A673 (cell line): ENCODE measurements around the gene SMIM17. TPM values are rescaled to one million over a fixed set of nuclear protein-coding genes. Genes with fewer than 3 reads are reported as not detected.
A peak's percentile ranks its signal among the peaks of the same experiment; 100 is the strongest.

Experiments
- BruUV-seq: library from RNA; stranded (reverse); fragments of 400-500 nt; replicated peaks from 2 replicates; lab custom pipeline; 2021; lab: Mats Ljungman, UMichigan
- CTCF ChIA-PET: fragments of 300-600 bp; sonication (Branson Sonifier 250); formaldehyde crosslinking; loops from one replicate; lab custom pipeline; 2022; ENCODE audit warnings: antibody characterized with exemption; lab: Charles Lee
- POLR2A ChIA-PET: fragments of 300-600 bp; sonication (Branson Sonifier 250); formaldehyde crosslinking; loops from one replicate; lab custom pipeline; 2022; ENCODE audit warnings: antibody characterized with exemption; ENCODE audit not compliant: low non-redundant PET; lab: Charles Lee
- DNase-seq: peaks from one replicate; pipeline ENCODE4 v3.0.0-alpha.2; 2015; ENCODE audit warnings: low spot score
- H3K27ac ChIP-seq: fragments of 200-600 bp; sonication (generic); 2 replicates; pipeline ENCODE4 v1.5.1; 2016; ENCODE audit warnings: mixed run types, low read depth, mild to moderate bottlenecking, mixed read lengths, antibody characterized with exemption, low read length; ENCODE audit not compliant: poor library complexity, severe bottlenecking
- H3K27me3 ChIP-seq: fragments of 200-600 bp; sonication (generic); replicated peaks from 2 replicates; pipeline ENCODE4 v1.6.1; 2017; ENCODE audit warnings: mixed run types, low read depth, mild to moderate bottlenecking, mixed read lengths, antibody characterized with exemption, low read length; ENCODE audit not compliant: insufficient read depth, poor library complexity
- H3K36me3 ChIP-seq: fragments of 200-600 bp; sonication (generic); 2 replicates; pipeline ENCODE4 v1.6.1; 2016; ENCODE audit warnings: mixed run types, mild to moderate bottlenecking, mixed read lengths, antibody characterized with exemption, low read length; ENCODE audit not compliant: insufficient read depth, poor library complexity, severe bottlenecking
- H3K4me1 ChIP-seq: fragments of 200-600 bp; sonication (generic); 2 replicates; pipeline ENCODE4 v1.6.1; 2017; ENCODE audit warnings: mixed run types, mild to moderate bottlenecking, mixed read lengths, antibody characterized with exemption, low read length; ENCODE audit not compliant: insufficient read depth, poor library complexity, severe bottlenecking
- H3K4me3 ChIP-seq: fragments of 200-600 bp; sonication (generic); 2 replicates; pipeline ENCODE4 v1.5.1; 2016; ENCODE audit warnings: low read depth, mixed run types, mild to moderate bottlenecking, mixed read lengths, low read length; ENCODE audit not compliant: poor library complexity, severe bottlenecking
- H3K9me3 ChIP-seq: fragments of 200-600 bp; sonication (generic); 2 replicates; pipeline ENCODE4 v1.6.1; 2016; ENCODE audit warnings: mixed run types, low read depth, mild to moderate bottlenecking, mixed read lengths, antibody characterized with exemption, low read length; ENCODE audit not compliant: poor library complexity, severe bottlenecking
- CTCF ChIP-seq: fragments of 300-800, 200-600 bp; sonication (generic); conservative IDR thresholded peaks from 2 replicates; pipeline ENCODE4 v1.5.1; 2017; ENCODE audit warnings: low read depth, mild to moderate bottlenecking, antibody characterized with exemption, low read length, moderate library complexity, mixed read lengths
- EZH2 ChIP-seq: fragments of 200-600 bp; sonication (generic); IDR thresholded peaks from 2 replicates; pipeline ENCODE4 v1.6.1; 2017; ENCODE audit warnings: borderline replicate concordance, low read depth, mild to moderate bottlenecking, mixed read lengths, antibody characterized with exemption, low read length; ENCODE audit not compliant: poor library complexity, severe bottlenecking
- intact Hi-C: fragments of 100-400 bp; cut with micrococcal nuclease; formaldehyde crosslinking; loops from one replicate; pipeline ENCODE4 v1.10.0; 2022; ENCODE audit not compliant: unreplicated experiment
- total RNA-seq: library from RNA; stranded (reverse); gene quantifications from 2 replicates; pipeline ENCODE4 v1.2.3, GENCODE V29; 2021

The SMIM17 gene
- total RNA-seq, 1 experiment from 2014 or later, result 0.52 TPM

- H3K27me3 ChIP-seq, result no peaks in the 10 kb centered on the region
- TF ChIP-seq EZH2 (no peak), CTCF (no peak)
- H3K27ac ChIP-seq, result no peak overlapping the region
- intact Hi-C loops, result no loop called here
- H3K36me3 ChIP-seq, result no peaks in the 10 kb centered on the region
- H3K9me3 ChIP-seq, result no peaks in the 10 kb centered on the region
- ChIA-PET CTCF (no interaction called here), POLR2A (no interaction called here)
- BruUV-seq, result no TSS peak
- H3K4me1 ChIP-seq, result no peaks in the 10 kb centered on the region
- no peak overlapping the region for H3K4me3 ChIP-seq
- DNase-seq, result no peak
These were observed 11.2 kb downstream of the SMIM17 start for GRCh38 chr19:56654151-56654550.

- Histone ChIP-seq H3K27ac (no peak overlapping the region), H3K4me1 (no peaks in the 10 kb centered on the region), H3K27me3 (no peaks in the 10 kb centered on the region), H3K36me3 (no peaks in the 10 kb centered on the region), H3K9me3 (peaks cover 12% of the 10 kb centered on the region), H3K4me3 (no peak overlapping the region)
- no TSS peak for BruUV-seq
- DNase-seq, result peak; percentile 47
- intact Hi-C loops, result no loop called here
- CTCF ChIA-PET, result interaction anchor here (0.6 kb wide), 1 partner anchor 461 kb away, joined by 3 read pairs; no protein-coding TSS in a partner anchor
- TF ChIP-seq EZH2 (no peak), CTCF (peak; percentile 47)
- POLR2A ChIA-PET, result no interaction called here
These were observed 17.6 kb downstream of the SMIM17 start for GRCh38 chr19:56660381-56661107.

- intact Hi-C loops, result no loop called here
- ChIA-PET POLR2A (no interaction called here), CTCF (no interaction called here)
- Histone ChIP-seq H3K4me1 (no peaks in the 10 kb centered on the region), H3K36me3 (no peaks in the 10 kb centered on the region), H3K9me3 (peaks cover 12% of the 10 kb centered on the region), H3K27me3 (no peaks in the 10 kb centered on the region), H3K27ac (no peak overlapping the region), H3K4me3 (no peak overlapping the region)
- BruUV-seq, result no TSS peak
- no peak for TF ChIP-seq CTCF
- no peak for TF ChIP-seq EZH2
- DNase-seq, result no peak
These were observed 18.3 kb downstream of the SMIM17 start for GRCh38 chr19:56661248-56661647.
